Neural cell (in vitro differentiated cells): ENCODE results near the gene KLHL15. TPM values are rescaled to one million over a fixed set of nuclear protein-coding genes. Genes with fewer than 3 reads are reported as not detected.

Source experiments
- H2AFZ ChIP-seq: fragments of 200-600, 300-800 bp; sonication (generic), shearing (Covaris generic); 2 replicates; pipeline ENCODE4 v1.6.0; 2014; ENCODE audit warnings: low read depth, mild to moderate bottlenecking, antibody characterized with exemption, low read length, moderate library complexity
- H3F3A ChIP-seq: fragments of 200-600 bp; shearing (Covaris generic); 2 replicates; pipeline ENCODE4 v1.6.1; 2016; ENCODE audit warnings: mild to moderate bottlenecking, moderate library complexity, mixed read lengths, antibody characterized with exemption, low read length; ENCODE audit not compliant: insufficient read depth, poor library complexity, severe bottlenecking
- H3K27ac ChIP-seq: fragments of 200-600, 300-800 bp; sonication (generic), shearing (Covaris generic); 2 replicates; pipeline ENCODE4 v1.5.1; 2014; ENCODE audit warnings: mild to moderate bottlenecking, low read length, moderate library complexity
- H3K27me3 ChIP-seq: fragments of 300-800, 200-600 bp; sonication (generic), shearing (Covaris generic); 2 replicates; pipeline ENCODE4 v1.6.0; 2014; ENCODE audit warnings: mild to moderate bottlenecking, low read depth, low read length, moderate library complexity; ENCODE audit not compliant: insufficient read depth
- H3K36me3 ChIP-seq: fragments of 300-800, 200-600 bp; sonication (generic), shearing (Covaris generic); 2 replicates; pipeline ENCODE4 v1.5.1; 2014; ENCODE audit warnings: mild to moderate bottlenecking, antibody characterized with exemption, low read length, moderate library complexity; ENCODE audit not compliant: insufficient read depth
- H3K4me2 ChIP-seq: fragments of 300-800, 200-600 bp; sonication (generic), shearing (Covaris generic); 2 replicates; pipeline ENCODE4 v1.6.0; 2014; ENCODE audit warnings: mild to moderate bottlenecking, low read length
- H3K4me3 ChIP-seq: fragments of 300-800, 200-600 bp; sonication (generic), shearing (Covaris generic); 2 replicates; pipeline ENCODE4 v1.5.1; 2014; ENCODE audit warnings: mild to moderate bottlenecking, low read length, moderate library complexity
- H3K79me2 ChIP-seq: fragments of 200-600 bp; shearing (Covaris generic); replicated peaks from 2 replicates; pipeline ENCODE4 v1.6.0; 2014; ENCODE audit warnings: mild to moderate bottlenecking, low read length, moderate library complexity; ENCODE audit not compliant: insufficient read depth
- H3K9ac ChIP-seq: fragments of 300-800, 200-600 bp; sonication (generic), shearing (Covaris generic); 2 replicates; pipeline ENCODE4 v1.6.1; 2016; ENCODE audit warnings: mild to moderate bottlenecking, low read length, mixed read lengths
- H3K9me2 ChIP-seq: fragments of 200-600 bp; shearing (Covaris generic); 2 replicates; pipeline ENCODE4 v1.6.1; 2016; ENCODE audit warnings: mild to moderate bottlenecking, low read length, mixed read lengths; ENCODE audit not compliant: insufficient read depth
- H3K9me3 ChIP-seq: fragments of 200-600, 300-800 bp; sonication (generic), shearing (Covaris generic); 2 replicates; pipeline ENCODE4 v1.6.1; 2016; ENCODE audit warnings: mild to moderate bottlenecking, mixed run types, low read length, moderate library complexity, mixed read lengths
- H4K20me1 ChIP-seq: fragments of 200-600 bp; shearing (Covaris generic); 2 replicates; pipeline ENCODE4 v1.6.1; 2016; ENCODE audit warnings: mild to moderate bottlenecking, mixed run types; ENCODE audit not compliant: insufficient read depth
- CTCF ChIP-seq: fragments of 450-650 bp; IDR thresholded peaks from 2 replicates; pipeline ENCODE4 v1.5.1; 2014; ENCODE audit warnings: antibody characterized with exemption, mild to moderate bottlenecking, moderate library complexity; ENCODE audit not compliant: poor library complexity, severe bottlenecking
- EP300 ChIP-seq: fragments of 450-650 bp; conservative IDR thresholded peaks from 2 replicates; pipeline ENCODE4 v1.6.1; 2014; ENCODE audit warnings: antibody characterized with exemption, mild to moderate bottlenecking, moderate library complexity; ENCODE audit not compliant: poor library complexity, severe bottlenecking
- EZH2 ChIP-seq: fragments of 200-600, 300-800 bp; shearing (Covaris generic), sonication (generic); IDR thresholded peaks from 2 replicates; pipeline ENCODE4 v1.6.1; 2014; ENCODE audit warnings: antibody characterized with exemption, low read length, borderline replicate concordance, mild to moderate bottlenecking; ENCODE audit not compliant: insufficient read depth, poor library complexity, severe bottlenecking
- MXI1 ChIP-seq: fragments of 450-650 bp; conservative IDR thresholded peaks from 2 replicates; pipeline ENCODE4 v1.6.1; 2014; ENCODE audit warnings: antibody characterized with exemption, mild to moderate bottlenecking; ENCODE audit not compliant: poor library complexity, severe bottlenecking
- POLR2AphosphoS5 ChIP-seq: IDR thresholded peaks from 2 replicates; pipeline ENCODE4 v1.6.1; 2012
- RAD21 ChIP-seq: fragments of 450-650 bp; conservative IDR thresholded peaks from 2 replicates; pipeline ENCODE4 v1.6.1; 2014; ENCODE audit warnings: antibody characterized with exemption, mild to moderate bottlenecking, moderate library complexity
- REST ChIP-seq: IDR thresholded peaks from 2 replicates; pipeline ENCODE4 v1.6.1; 2012; ENCODE audit warnings: borderline replicate concordance
- SMC3 ChIP-seq: fragments of 450-650 bp; conservative IDR thresholded peaks from 2 replicates; pipeline ENCODE4 v1.6.1; 2014; ENCODE audit warnings: antibody characterized with exemption, mild to moderate bottlenecking, moderate library complexity; ENCODE audit not compliant: poor library complexity
- TAF1 ChIP-seq: IDR thresholded peaks from 2 replicates; pipeline ENCODE4 v1.6.1; 2012; ENCODE audit warnings: low read depth
- polyA plus RNA-seq: library from polyadenylated mRNA; depleted of rRNA; stranded (reverse); fragments of >200 nt; gene quantifications from 2 replicates; pipeline ENCODE4 v1.2.3, GENCODE V29; 2014

Gene KLHL15
- polyA plus RNA-seq, 1 donor from 2014 or later, result 12.9 TPM

- TF ChIP-seq RAD21, result no peak
- TF ChIP-seq REST, result peak; percentile 2
- no peak for TF ChIP-seq POLR2AphosphoS5
- no peak for TF ChIP-seq CTCF
- peak; percentile 30 for TF ChIP-seq MXI1
- TF ChIP-seq EZH2, result no peak
- peak; percentile 46 for TF ChIP-seq TAF1
- H3K9ac ChIP-seq, result peak overlapping the region; percentile 80
- no peaks in the 10 kb centered on the region for H3K79me2 ChIP-seq
- H3K27ac ChIP-seq, result peak overlapping the region; percentile 91
- no peaks in the 10 kb centered on the region for H3K36me3 ChIP-seq
- H3F3A ChIP-seq, result no peaks in the 10 kb centered on the region
- no peaks in the 10 kb centered on the region for H3K9me3 ChIP-seq
- no peaks in the 10 kb centered on the region for H3K9me2 ChIP-seq
- H3K4me3 ChIP-seq, result no peak overlapping the region
- peak overlapping the region; percentile 40 for H2AFZ ChIP-seq
- H3K4me2 ChIP-seq, result peak overlapping the region; percentile 48
- H3K27me3 ChIP-seq, result no peaks in the 10 kb centered on the region
- H4K20me1 ChIP-seq, result no peaks in the 10 kb centered on the region
Measured at GRCh38 chrX:24055043-24055356, 28.0 kb upstream of the KLHL15 start.

DNA sequence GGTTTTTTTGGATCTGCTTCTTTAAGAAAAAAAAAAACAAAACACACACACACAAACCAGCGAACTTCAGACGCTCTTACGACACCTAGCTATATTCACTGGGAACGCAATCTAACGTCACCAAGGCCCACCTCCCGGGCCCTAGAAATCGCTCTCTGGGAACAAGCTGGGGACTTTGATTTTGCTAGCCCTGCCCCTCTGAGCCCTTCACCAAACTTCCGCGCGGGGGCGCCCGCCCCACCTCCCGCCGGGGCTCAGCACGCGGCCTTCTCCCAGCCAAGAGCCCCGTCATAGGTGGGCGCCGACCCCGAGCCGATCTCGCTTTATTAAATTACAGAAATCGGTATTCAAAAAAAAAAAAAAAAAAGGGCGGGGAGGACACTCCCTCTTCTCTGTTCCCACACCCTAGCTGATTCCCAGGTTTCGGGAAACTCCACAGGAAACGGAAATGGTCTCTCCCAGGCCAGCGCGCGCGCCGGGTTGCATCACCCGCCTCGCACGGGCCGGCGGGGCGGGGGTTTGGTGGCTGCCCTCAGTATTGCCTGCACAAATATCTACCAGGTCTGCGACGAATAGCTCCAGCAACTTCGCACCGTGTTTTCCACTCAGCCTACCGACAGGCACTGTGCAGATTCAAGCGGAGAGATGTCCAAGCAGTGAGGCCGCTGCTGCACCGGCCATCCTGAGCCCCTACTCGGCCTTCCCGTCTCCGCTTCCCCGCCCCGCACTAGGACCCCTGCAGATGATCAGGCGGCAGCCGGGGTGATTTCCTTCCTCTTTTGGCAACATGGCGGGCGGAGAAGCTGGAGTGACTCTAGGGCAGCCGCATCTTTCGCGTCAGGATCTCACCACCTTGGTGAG, 27.4 kb upstream of the KLHL15 start, which contains the start of gene EIF2S3:
TSS of gene EIF2S3 (plus strand) at position 775 of the 861 bp plus-strand sequence. CDS start at position 788, 13 bp downstream.
- Histone ChIP-seq H3F3A (no peaks in the 10 kb centered on the region), H3K79me2 (no peaks in the 10 kb centered on the region), H3K9ac (peak within 1 kb of the TSS; percentile 80), H2AFZ (peak within 1 kb of the TSS; percentile 51), H3K27ac (peak within 1 kb of the TSS; percentile 91), H3K4me3 (no peak within 1 kb of the TSS), H3K9me2 (no peaks in the 10 kb centered on the region), H3K4me2 (peak within 1 kb of the TSS; percentile 59), H3K27me3 (no peaks in the 10 kb centered on the region), H4K20me1 (no peaks in the 10 kb centered on the region), H3K9me3 (no peaks in the 10 kb centered on the region), H3K36me3 (no peaks in the 10 kb centered on the region)
- TF ChIP-seq MXI1, result peak; percentile 58
- TF ChIP-seq CTCF, result peak; percentile 90
- TF ChIP-seq REST, result peak; percentile 12
- TF ChIP-seq EP300, result peak; percentile 10
- TF ChIP-seq SMC3, result peak; percentile 59
- no peak for TF ChIP-seq EZH2
- TF ChIP-seq POLR2AphosphoS5, result peak; percentile 49
- peak; percentile 58 for TF ChIP-seq RAD21
- peak; percentile 83 for TF ChIP-seq TAF1
